Mesendoderm (in vitro differentiated cells): ENCODE measurements around the gene NSUN3. TPM values are rescaled to one million over a fixed set of nuclear protein-coding genes. Genes with fewer than 3 reads are reported as not detected.

Experiments used
- DNase-seq: peaks from one replicate; pipeline ENCODE4 v3.0.0; 2013
- H2AK5ac ChIP-seq: 2 replicates; pipeline ENCODE4 v1.6.1; 2013; ENCODE audit warnings: low read length, inconsistent platforms
- H2BK120ac ChIP-seq: 2 replicates; pipeline ENCODE4 v1.6.1; 2013; ENCODE audit warnings: low read depth, mild to moderate bottlenecking, low read length, moderate library complexity, mixed read lengths
- H2BK15ac ChIP-seq: replicated peaks from 2 replicates; pipeline ENCODE4 v1.6.1; 2013; ENCODE audit warnings: low read depth, mild to moderate bottlenecking, moderate library complexity
- H2BK5ac ChIP-seq: 2 replicates; pipeline ENCODE4 v1.6.1; 2013; ENCODE audit warnings: low read length, inconsistent platforms
- H3K18ac ChIP-seq: 2 replicates; pipeline ENCODE4 v1.6.1; 2013; ENCODE audit warnings: mild to moderate bottlenecking, low read length, mixed read lengths
- H3K23ac ChIP-seq: one replicate; pipeline ENCODE4 v1.6.1; 2013; ENCODE audit warnings: low read length
- H3K27ac ChIP-seq: 2 replicates; pipeline ENCODE4 v1.5.1; 2013; ENCODE audit warnings: low read depth, mild to moderate bottlenecking, inconsistent platforms, low read length, moderate library complexity
- H3K27me3 ChIP-seq: 2 replicates; pipeline ENCODE4 v1.6.1; 2013; ENCODE audit warnings: low read length, control low read depth, mild to moderate bottlenecking, inconsistent platforms; ENCODE audit not compliant: insufficient read depth, poor library complexity
- H3K36me3 ChIP-seq: 2 replicates; pipeline ENCODE4 v1.6.1; 2013; ENCODE audit warnings: low read length, inconsistent platforms; ENCODE audit not compliant: control insufficient read depth, insufficient read depth
- H3K4ac ChIP-seq: one replicate; pipeline ENCODE4 v1.6.1; 2013; ENCODE audit warnings: low read depth, mild to moderate bottlenecking, low read length, moderate library complexity
- H3K4me1 ChIP-seq: 2 replicates; pipeline ENCODE4 v1.6.1; 2013; ENCODE audit warnings: low read depth, low read length, inconsistent platforms; ENCODE audit not compliant: control insufficient read depth
- H3K4me2 ChIP-seq: 2 replicates; pipeline ENCODE4 v1.6.1; 2013; ENCODE audit warnings: low read length
- H3K4me3 ChIP-seq: 2 replicates; pipeline ENCODE4 v1.5.1; 2013; ENCODE audit warnings: mild to moderate bottlenecking, low read length
- H3K56ac ChIP-seq: one replicate; pipeline ENCODE4 v1.6.1; 2013; ENCODE audit warnings: low read length
- H3K79me1 ChIP-seq: 2 replicates; pipeline ENCODE4 v1.6.1; 2013; ENCODE audit warnings: low read length, inconsistent platforms
- H3K79me2 ChIP-seq: 2 replicates; pipeline ENCODE4 v1.6.1; 2013; ENCODE audit warnings: mild to moderate bottlenecking, low read length; ENCODE audit not compliant: control insufficient read depth, insufficient read depth
- H3K9ac ChIP-seq: 2 replicates; pipeline ENCODE4 v1.6.1; 2013; ENCODE audit warnings: low read length, inconsistent platforms
- H4K5ac ChIP-seq: one replicate; pipeline ENCODE4 v1.6.1; 2013; ENCODE audit warnings: low read length
- H4K8ac ChIP-seq: one replicate; pipeline ENCODE4 v1.6.1; 2013; ENCODE audit warnings: low read depth, mild to moderate bottlenecking, control low read depth, low read length, moderate library complexity
- WGBS: extraction: QIAGEN DNeasy Blood & Tissue Kit; methylation state at CpG from one replicate; pipeline ENCODE4 v1.1.7; 2013; ENCODE audit warnings: low lambda C conversion rate, missing lambda C conversion rate; ENCODE audit not compliant: insufficient coverage; ENCODE audit errors: extremely low coverage; 5-methylcytosine and 5-hydroxymethylcytosine counted together
- polyA plus RNA-seq, 2 experiments: library from polyadenylated mRNA; stranded (reverse); fragments of 200-250 nt; gene quantifications; one replicate each; pipeline ENCODE4 v1.2.3, GENCODE V29; 2013

The NSUN3 gene
- 4.3 TPM for polyA plus RNA-seq (2013, experiment 1 of 2)
- 4.3 TPM for polyA plus RNA-seq (2013, experiment 2 of 2)

GRCh38 chr3:94062513-94063404, at the start of gene NSUN3, which contains the start of gene DHFR2:
NSUN3 (plus strand) TSS chr3:94063061; CDS start chr3:94063127, 66 bp downstream.
DHFR2 (minus strand) TSS chr3:94062916; CDS start chr3:94061511, 1,405 bp downstream.
- DNase-seq: peak; percentile 99
- WGBS: no CpG with 5 or more reads among the region's 52 CpGs

DNA sequence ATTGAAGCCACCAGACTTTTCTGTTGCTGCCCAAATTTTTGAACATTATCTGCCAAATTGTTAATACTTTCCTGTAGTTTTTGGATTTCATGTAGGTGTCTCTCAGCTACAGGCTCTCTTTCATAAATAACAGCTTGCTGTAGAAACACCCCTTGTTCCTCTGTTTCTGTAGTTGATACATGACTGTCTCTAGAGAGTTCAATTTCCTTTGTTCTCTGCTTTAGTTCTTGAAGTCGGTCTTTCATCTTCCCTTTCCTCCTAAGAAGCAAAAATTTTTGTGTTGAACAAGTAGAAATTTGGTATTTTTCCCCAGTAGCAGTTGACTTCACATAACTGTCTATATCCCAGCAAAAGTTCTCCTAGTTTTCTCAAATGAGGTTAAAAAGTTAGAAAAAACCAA, 47.8 kb upstream of the NSUN3 start:
- H4K8ac ChIP-seq: no peak overlapping the region
- no peak overlapping the region for H3K4ac ChIP-seq
- H3K79me1 ChIP-seq: no peaks in the 10 kb centered on the region
- no peak overlapping the region for H2AK5ac ChIP-seq
- H2BK120ac ChIP-seq: no peak overlapping the region
- H3K36me3 ChIP-seq: no peaks in the 10 kb centered on the region
- H2BK15ac ChIP-seq: no peak overlapping the region
- H3K79me2 ChIP-seq: no peaks in the 10 kb centered on the region
- no peak overlapping the region for H3K23ac ChIP-seq
- no peak overlapping the region for H3K18ac ChIP-seq
- no peak overlapping the region for H4K5ac ChIP-seq
- H3K4me2 ChIP-seq: no peak overlapping the region
- no peak overlapping the region for H3K27ac ChIP-seq
- no peaks in the 10 kb centered on the region for H3K27me3 ChIP-seq
- no peak overlapping the region for H2BK5ac ChIP-seq
- H3K9ac ChIP-seq: no peak overlapping the region
- WGBS: no CpG with 5 or more reads among the region's 1 CpG
- H3K56ac ChIP-seq: no peak overlapping the region
- no peak overlapping the region for H3K4me3 ChIP-seq
- no peak for DNase-seq
- no peaks in the 10 kb centered on the region for H3K4me1 ChIP-seq

More at GRCh38 chr3:94062513-94063404, at the start of gene NSUN3, which contains the start of gene DHFR2:
- Histone ChIP-seq H2AK5ac (no peak within 1 kb of the TSS), H3K79me1 (peaks cover 1% of the 10 kb centered on the region), H2BK5ac (peak within 1 kb of the TSS; percentile 19), H3K23ac (no peak within 1 kb of the TSS), H3K79me2 (no peaks in the 10 kb centered on the region), H3K18ac (peak within 1 kb of the TSS; percentile 96), H3K9ac (peak within 1 kb of the TSS; percentile 82), H3K27ac (peak within 1 kb of the TSS; percentile 92), H3K4me3 (peak within 1 kb of the TSS; percentile 71), H3K4me1 (peaks cover 4% of the 10 kb centered on the region), H2BK120ac (peak within 1 kb of the TSS; percentile 38), H3K27me3 (no peaks in the 10 kb centered on the region), H3K4me2 (peak within 1 kb of the TSS; percentile 89), H2BK15ac (no peak within 1 kb of the TSS), H3K56ac (peak within 1 kb of the TSS; percentile 89), H3K36me3 (no peaks in the 10 kb centered on the region), H3K4ac (peak within 1 kb of the TSS; percentile 87), H4K5ac (no peak within 1 kb of the TSS), H4K8ac (no peak within 1 kb of the TSS)

DNA sequence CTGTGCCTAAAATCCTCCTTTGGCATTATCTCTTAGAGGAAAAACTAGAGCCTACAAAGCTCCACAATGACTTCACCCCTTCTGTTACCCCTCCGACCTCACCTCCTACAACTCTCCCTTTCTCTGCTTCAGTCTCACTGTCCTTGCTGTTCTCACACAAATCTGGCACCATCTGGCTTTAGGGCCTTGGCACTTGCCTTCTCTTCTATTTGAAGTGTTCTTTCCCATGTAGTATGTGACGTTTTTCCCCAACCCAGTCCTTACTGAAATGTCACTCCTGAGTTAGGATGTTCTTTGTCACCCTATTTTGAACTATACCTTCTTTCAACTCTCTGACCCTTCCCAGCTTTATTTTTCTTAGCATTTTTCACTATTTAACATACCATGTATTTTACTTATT, 43.2 kb upstream of the NSUN3 start:
- no peak overlapping the region for H3K4ac ChIP-seq
- no peak overlapping the region for H3K23ac ChIP-seq
- no peak overlapping the region for H3K9ac ChIP-seq
- H3K18ac ChIP-seq: no peak overlapping the region
- no peaks in the 10 kb centered on the region for H3K79me2 ChIP-seq
- no CpG with 5 or more reads among the region's 2 CpGs for WGBS
- no peak overlapping the region for H3K27ac ChIP-seq
- H2BK15ac ChIP-seq: no peak overlapping the region
- H4K5ac ChIP-seq: no peak overlapping the region
- no peaks in the 10 kb centered on the region for H3K36me3 ChIP-seq
- no peak overlapping the region for H3K4me2 ChIP-seq
- H2BK5ac ChIP-seq: no peak overlapping the region
- H4K8ac ChIP-seq: no peak overlapping the region
- no peak overlapping the region for H2BK120ac ChIP-seq
- no peak overlapping the region for H2AK5ac ChIP-seq
- H3K27me3 ChIP-seq: no peaks in the 10 kb centered on the region
- H3K56ac ChIP-seq: no peak overlapping the region
- H3K4me3 ChIP-seq: no peak overlapping the region
- DNase-seq: no peak
- no peaks in the 10 kb centered on the region for H3K79me1 ChIP-seq
- H3K4me1 ChIP-seq: no peaks in the 10 kb centered on the region

- Histone ChIP-seq H3K4me1 (no peaks in the 10 kb centered on the region), H2BK120ac (no peak overlapping the region), H3K79me2 (no peaks in the 10 kb centered on the region), H3K36me3 (no peaks in the 10 kb centered on the region), H3K4me2 (no peak overlapping the region), H2BK15ac (no peak overlapping the region), H2AK5ac (no peak overlapping the region), H4K8ac (no peak overlapping the region), H3K27me3 (no peaks in the 10 kb centered on the region), H2BK5ac (no peak overlapping the region), H3K9ac (no peak overlapping the region), H3K27ac (no peak overlapping the region), H3K18ac (no peak overlapping the region), H3K23ac (no peak overlapping the region), H3K4me3 (no peak overlapping the region), H3K56ac (no peak overlapping the region), H3K4ac (no peak overlapping the region), H4K5ac (no peak overlapping the region), H3K79me1 (no peaks in the 10 kb centered on the region)
- DNase-seq: no peak
- no CpG with 5 or more reads among the region's 3 CpGs for WGBS
Measured at GRCh38 chr3:94020293-94020692, 42.6 kb upstream of the NSUN3 start.

DNA sequence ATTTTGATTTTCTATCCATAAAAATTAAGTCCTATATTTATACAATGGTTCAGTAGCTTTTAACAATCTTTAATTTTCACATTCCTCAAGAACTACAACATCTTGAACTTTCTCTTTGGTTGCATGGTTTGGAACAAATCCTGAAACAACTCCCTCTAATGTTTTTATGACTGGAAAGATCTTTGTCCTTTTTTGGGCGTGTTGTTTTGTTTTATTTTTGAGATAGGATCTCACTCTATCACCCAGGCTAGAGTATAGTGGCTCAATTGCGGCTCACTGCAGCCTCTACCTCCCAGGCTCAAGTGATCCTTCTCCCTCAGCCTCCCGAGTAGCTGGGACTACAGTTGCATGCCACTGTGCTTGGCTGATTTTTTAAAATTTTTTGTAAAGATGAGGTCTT, 38.5 kb upstream of the NSUN3 start:
- Histone ChIP-seq H4K5ac (no peak overlapping the region), H3K36me3 (no peaks in the 10 kb centered on the region), H3K79me1 (no peaks in the 10 kb centered on the region), H2BK120ac (no peak overlapping the region), H3K56ac (no peak overlapping the region), H4K8ac (no peak overlapping the region), H2BK15ac (no peak overlapping the region), H3K9ac (no peak overlapping the region), H3K4me2 (no peak overlapping the region), H3K27ac (no peak overlapping the region), H2AK5ac (no peak overlapping the region), H3K23ac (no peak overlapping the region), H2BK5ac (no peak overlapping the region), H3K79me2 (no peaks in the 10 kb centered on the region), H3K4me3 (no peak overlapping the region), H3K27me3 (no peaks in the 10 kb centered on the region), H3K18ac (no peak overlapping the region), H3K4me1 (no peaks in the 10 kb centered on the region), H3K4ac (no peak overlapping the region)
- no peak for DNase-seq
- WGBS: no CpG with 5 or more reads among the region's 3 CpGs
